Mesothelial cell of epicardium (in vitro differentiated cells): ENCODE data around the gene ANKRD62. TPM values are rescaled to one million over a fixed set of nuclear protein-coding genes. Genes with fewer than 3 reads are reported as not detected.

Experiments
- DNase-seq, 2 experiments: peaks; one replicate each; pipeline ENCODE4 v3.0.0; 2021; ENCODE audit warnings: low spot score in 2 of 2; ENCODE audit not compliant: unreplicated experiment in 2 of 2
- H3K27ac Mint-ChIP-seq: 2 replicates; pipeline ENCODE4 v1.8.0; 2021; ENCODE audit warnings: mixed read lengths
- H3K27me3 Mint-ChIP-seq: 2 replicates; pipeline ENCODE4 v1.8.0; 2021; ENCODE audit warnings: low read depth, mixed read lengths
- H3K36me3 Mint-ChIP-seq: 2 replicates; pipeline ENCODE4 v1.8.0; 2021; ENCODE audit warnings: mixed read lengths
- H3K4me1 Mint-ChIP-seq: 2 replicates; pipeline ENCODE4 v1.8.0; 2021; ENCODE audit warnings: mixed read lengths
- H3K4me3 Mint-ChIP-seq: 2 replicates; pipeline ENCODE4 v1.8.0; 2021; ENCODE audit warnings: mild to moderate bottlenecking, moderate library complexity, mixed read lengths
- H3K9me3 Mint-ChIP-seq: 2 replicates; pipeline ENCODE4 v1.8.0; 2021; ENCODE audit warnings: mixed read lengths
- CTCF ChIP-seq: fragments of 200-600 bp; sonication (generic); IDR thresholded peaks from one replicate; pipeline ENCODE4 v1.5.0; 2021; ENCODE audit warnings: antibody characterized with exemption; ENCODE audit not compliant: unreplicated experiment
- total RNA-seq: library from RNA; stranded (reverse); gene quantifications from 3 replicates; pipeline ENCODE4 v1.2.1, GENCODE V29; 2021

ANKRD62 gene
- total RNA-seq, 1 donor from 2014 or later: not detected

GRCh38 chr18:12056884-12057402, 36.7 kb upstream of the ANKRD62 start:
- no peak overlapping the region for H3K27ac Mint-ChIP-seq
- no peaks in the 10 kb centered on the region for H3K9me3 Mint-ChIP-seq
- no peak for TF ChIP-seq CTCF
- no peaks in the 10 kb centered on the region for H3K36me3 Mint-ChIP-seq
- peaks cover 5% of the 10 kb centered on the region for H3K4me1 Mint-ChIP-seq
- no peak for DNase-seq
- no peak overlapping the region for H3K4me3 Mint-ChIP-seq
- H3K27me3 Mint-ChIP-seq: no peaks in the 10 kb centered on the region

- Mint-ChIP-seq H3K27me3 (no peaks in the 10 kb centered on the region), H3K4me3 (no peak overlapping the region), H3K4me1 (peaks cover 5% of the 10 kb centered on the region), H3K9me3 (no peaks in the 10 kb centered on the region), H3K27ac (no peak overlapping the region), H3K36me3 (no peaks in the 10 kb centered on the region)
- DNase-seq: no peak
- TF ChIP-seq CTCF: no peak
Measured at GRCh38 chr18:12057419-12058039, 36.1 kb upstream of the ANKRD62 start.

- H3K27ac Mint-ChIP-seq: no peak overlapping the region
- no peaks in the 10 kb centered on the region for H3K36me3 Mint-ChIP-seq
- no peak overlapping the region for H3K4me3 Mint-ChIP-seq
- no peaks in the 10 kb centered on the region for H3K9me3 Mint-ChIP-seq
- DNase-seq: no peak
- H3K27me3 Mint-ChIP-seq: no peaks in the 10 kb centered on the region
- no peak for TF ChIP-seq CTCF
- peaks cover 5% of the 10 kb centered on the region for H3K4me1 Mint-ChIP-seq
Measured at GRCh38 chr18:12059334-12060181, 34.1 kb upstream of the ANKRD62 start.

- Mint-ChIP-seq H3K27ac (no peak overlapping the region), H3K4me3 (no peak overlapping the region)
Measured at GRCh38 chr18:12060182-12060870, 33.3 kb upstream of the ANKRD62 start.

More at GRCh38 chr18:12060182-12060870, 33.3 kb upstream of the ANKRD62 start:
- TF ChIP-seq CTCF: no peak
- peaks cover 5% of the 10 kb centered on the region for H3K4me1 Mint-ChIP-seq
- no peaks in the 10 kb centered on the region for H3K9me3 Mint-ChIP-seq
- no peak for DNase-seq
- H3K27me3 Mint-ChIP-seq: no peaks in the 10 kb centered on the region
- H3K36me3 Mint-ChIP-seq: no peaks in the 10 kb centered on the region
